ENCODE measurements around the gene MRPS15. TPM values are rescaled to one million over a fixed set of nuclear protein-coding genes. Genes with fewer than 3 reads are reported as not detected.

The MRPS15 gene
- total and polyA plus RNA-seq, 12 donors, result 86.1 to 505 (median 108) TPM

DNA sequence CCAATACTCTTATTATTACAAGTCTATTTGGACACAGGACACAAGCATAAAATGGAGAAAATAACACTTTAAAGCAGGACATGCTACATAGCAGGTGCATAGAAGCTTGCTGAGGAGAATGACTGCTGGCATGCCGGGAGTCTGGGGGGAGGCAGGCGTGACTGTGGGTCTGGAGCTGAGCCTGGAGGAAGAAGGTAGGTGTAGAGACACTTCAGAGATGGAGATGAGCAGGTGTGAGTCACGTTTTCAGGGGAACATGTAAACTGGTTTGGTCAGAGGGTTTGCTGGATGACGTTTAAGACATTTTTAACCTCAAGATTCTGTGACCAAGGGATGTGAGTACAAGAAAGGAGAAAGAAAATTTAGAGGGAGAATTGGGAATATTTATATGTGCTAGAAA is 38.4 kb downstream of the MRPS15 start:
- intact Hi-C loops (cut with DNase I), result loop anchor here in 3 of 10 donors (10.0 kb wide), 3 partner anchors 281 to 331 kb away; partner anchors contain the start of gene TRAPPC3 (in 1 of the 3)
- TF ChIP-seq, protein P1, sequence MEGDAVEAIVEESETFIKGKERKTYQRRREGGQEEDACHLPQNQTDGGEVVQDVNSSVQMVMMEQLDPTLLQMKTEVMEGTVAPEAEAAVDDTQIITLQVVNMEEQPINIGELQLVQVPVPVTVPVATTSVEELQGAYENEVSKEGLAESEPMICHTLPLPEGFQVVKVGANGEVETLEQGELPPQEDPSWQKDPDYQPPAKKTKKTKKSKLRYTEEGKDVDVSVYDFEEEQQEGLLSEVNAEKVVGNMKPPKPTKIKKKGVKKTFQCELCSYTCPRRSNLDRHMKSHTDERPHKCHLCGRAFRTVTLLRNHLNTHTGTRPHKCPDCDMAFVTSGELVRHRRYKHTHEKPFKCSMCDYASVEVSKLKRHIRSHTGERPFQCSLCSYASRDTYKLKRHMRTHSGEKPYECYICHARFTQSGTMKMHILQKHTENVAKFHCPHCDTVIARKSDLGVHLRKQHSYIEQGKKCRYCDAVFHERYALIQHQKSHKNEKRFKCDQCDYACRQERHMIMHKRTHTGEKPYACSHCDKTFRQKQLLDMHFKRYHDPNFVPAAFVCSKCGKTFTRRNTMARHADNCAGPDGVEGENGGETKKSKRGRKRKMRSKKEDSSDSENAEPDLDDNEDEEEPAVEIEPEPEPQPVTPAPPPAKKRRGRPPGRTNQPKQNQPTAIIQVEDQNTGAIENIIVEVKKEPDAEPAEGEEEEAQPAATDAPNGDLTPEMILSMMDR (IDR thresholded peaks at IDR 0.05), result no peak
- ATAC-seq, result no peak
- Histone ChIP-seq H3K4me3 (no peak overlapping the region), H3K27ac (no peak overlapping the region), H3K9me3 (no peaks in the 10 kb centered on the region), H3K36me3 (peaks cover 0 to 55% (median 10%) of the 10 kb centered on the region in 9 donors), H3K27me3 (no peaks in the 10 kb centered on the region), H3K4me1 (peaks cover 0 to 4% (median 0%) of the 10 kb centered on the region in 9 donors)
- DNase-seq, result no peak
- 81 to 84% methylated on average over 4 of the region's 4 CpGs for WGBS, 2 donors

DNA sequence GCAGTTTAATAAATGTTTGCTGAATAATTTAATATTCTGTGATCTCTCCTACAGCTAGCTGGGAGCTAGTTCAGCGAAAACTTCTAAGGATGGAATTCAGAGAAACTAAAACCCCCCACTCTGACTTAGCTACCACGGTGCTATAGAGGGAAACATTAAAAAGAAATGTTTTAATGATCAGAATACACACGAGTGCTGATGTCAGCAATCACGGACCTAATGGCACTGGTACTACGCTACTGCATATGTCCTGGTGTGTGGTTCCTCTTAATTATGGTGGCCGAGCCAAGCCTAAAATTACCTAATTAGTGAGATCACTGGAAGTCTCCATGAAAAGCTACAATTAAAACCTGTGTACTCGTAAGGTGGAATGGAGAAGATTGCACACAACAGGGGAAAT is 42.5 kb downstream of the MRPS15 start:
- 81 to 92% methylated on average over 7 of the region's 7 CpGs for WGBS, 2 donors
- Histone ChIP-seq H3K27ac (no peak overlapping the region), H3K4me1 (peaks cover 4 to 18% (median 13%) of the 10 kb centered on the region in 9 donors), H3K27me3 (no peaks in the 10 kb centered on the region), H3K9me3 (no peaks in the 10 kb centered on the region), H3K4me3 (no peak overlapping the region), H3K36me3 (peaks cover 0 to 49% (median 4%) of the 10 kb centered on the region in 9 donors)
- TF ChIP-seq, protein P1 (IDR thresholded peaks at IDR 0.05), result no peak
- intact Hi-C loops (cut with DNase I), result loop anchor here (1.0 to 10.0 kb wide), 8 partner anchors 79 to 327 kb away; partner anchors contain the start of gene TRAPPC3 (in 1 of the 10)
- no peak for DNase-seq
- no peak for ATAC-seq

DNA sequence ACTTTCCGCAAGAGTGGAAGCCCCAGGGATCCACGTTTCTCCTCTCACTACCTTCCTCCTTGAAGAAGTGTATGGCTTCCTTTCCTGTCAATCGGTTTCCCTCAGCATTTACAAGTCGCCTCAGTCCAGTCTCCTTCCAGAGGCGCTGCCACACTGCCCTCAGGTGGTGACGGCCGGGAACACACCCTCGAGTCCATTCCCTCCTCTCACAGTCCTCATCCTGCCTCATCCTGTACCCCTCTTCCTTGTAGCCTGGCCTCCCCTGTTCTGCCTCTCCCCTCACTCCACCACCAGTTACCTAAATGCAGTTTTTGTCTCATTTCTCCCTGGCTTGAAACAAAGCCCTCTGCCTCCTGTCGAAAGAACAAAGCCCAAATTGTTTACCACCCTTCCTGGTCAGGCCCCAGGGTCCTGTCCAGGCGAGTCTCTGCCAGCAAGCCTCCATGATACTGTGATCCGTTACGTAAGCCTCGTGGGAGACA is 43.3 kb downstream of the MRPS15 start:
- peak overlapping the region in 2 of 10 donors; percentile 8 to 60 for H3K27ac ChIP-seq
- no peak overlapping the region for H3K4me3 ChIP-seq
- ATAC-seq (peak; percentile 89 to 98 (median 94)), DNase-seq (peak; percentile 90 to 91)
- H3K27me3 ChIP-seq, result no peaks in the 10 kb centered on the region
- WGBS, 2 donors, result 12 to 17% methylated on average over 13 of the region's 13 CpGs
- H3K36me3 ChIP-seq, result peaks cover 0 to 49% (median 4%) of the 10 kb centered on the region in 9 donors
- TF ChIP-seq, protein P1 (IDR thresholded peaks at IDR 0.05), result peak; percentile 90 to 97 (median 95)
- peaks cover 4 to 18% (median 13%) of the 10 kb centered on the region in 9 donors for H3K4me1 ChIP-seq
- intact Hi-C loops (cut with DNase I), result loop anchor here (1.0 to 10.0 kb wide), 10 partner anchors 78 to 326 kb away; partner anchors contain the start of gene TRAPPC3 (in 1 of the 10)
- H3K9me3 ChIP-seq, result no peaks in the 10 kb centered on the region

DNA sequence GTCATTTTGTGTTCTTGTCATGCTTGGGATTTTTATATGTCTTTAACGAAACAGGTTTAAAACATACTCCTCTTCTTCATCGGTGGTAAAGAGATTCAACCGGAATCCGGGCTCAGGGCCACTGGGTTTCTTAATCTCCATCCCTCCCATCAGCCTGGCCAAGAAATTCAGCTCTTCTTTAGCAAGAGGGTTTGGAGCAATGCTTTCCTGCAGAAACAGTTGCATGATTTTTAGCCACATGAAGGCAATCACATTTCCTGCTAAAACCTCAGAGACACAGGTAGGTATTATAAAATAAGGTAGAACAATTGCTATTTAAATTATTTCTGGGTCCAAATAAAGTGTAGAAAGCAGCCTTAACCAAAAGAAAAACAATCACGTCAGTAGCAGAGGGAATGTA is 43.8 kb downstream of the MRPS15 start:
- peaks cover 0 to 48% (median 4%) of the 10 kb centered on the region in 9 donors for H3K36me3 ChIP-seq

More for the DNA sequence above, 43.8 kb downstream of the MRPS15 start:
- TF ChIP-seq, protein P1 (IDR thresholded peaks at IDR 0.05), result no peak
- no peak for DNase-seq
- peak overlapping the region in 2 of 10 donors; percentile 8 to 60 for H3K27ac ChIP-seq
- no peaks in the 10 kb centered on the region for H3K27me3 ChIP-seq
- H3K4me3 ChIP-seq, result no peak overlapping the region
- intact Hi-C loops (cut with DNase I), result loop anchor here (1.0 to 10.0 kb wide), 9 partner anchors 78 to 326 kb away; partner anchors contain the start of gene TRAPPC3 (in 1 of the 10)
- H3K4me1 ChIP-seq, result peaks cover 4 to 18% (median 13%) of the 10 kb centered on the region in 9 donors
- H3K9me3 ChIP-seq, result no peaks in the 10 kb centered on the region
- WGBS, 2 donors, result 29 to 40% methylated on average over 5 of the region's 5 CpGs
- peak in 2 of 8 donors; percentile 36 to 64 for ATAC-seq

Measured in heart right ventricle (tissue), 16 donors.